SU-DHL-6 (cell line): ENCODE measurements around the gene GAMT.

Experiments
- H2AFZ ChIP-seq: fragments of 200-600 bp; sonication (generic); 2 replicates; pipeline ENCODE4 v1.6.1; 2014; ENCODE audit warnings: low read depth, mild to moderate bottlenecking, moderate library complexity, mixed read lengths, antibody characterized with exemption, low read length; ENCODE audit not compliant: severe bottlenecking
- H3F3A ChIP-seq: fragments of 200-600 bp; shearing (Covaris generic); 2 replicates; pipeline ENCODE4 v1.6.0; 2016; ENCODE audit warnings: antibody characterized with exemption, mild to moderate bottlenecking; ENCODE audit not compliant: insufficient read depth
- H3K27ac ChIP-seq: fragments of 200-600 bp; sonication (generic); 2 replicates; pipeline ENCODE4 v1.5.1; 2016; ENCODE audit warnings: low read depth, mild to moderate bottlenecking, low read length, moderate library complexity, mixed read lengths
- H3K27me3 ChIP-seq: fragments of 200-600 bp; sonication (generic), shearing (Covaris generic); 2 replicates; pipeline ENCODE4 v1.6.0; 2014; ENCODE audit warnings: mild to moderate bottlenecking, low read length
- H3K36me3 ChIP-seq: fragments of 200-600 bp; sonication (generic); 2 replicates; pipeline ENCODE4 v1.6.1; 2014; ENCODE audit warnings: mild to moderate bottlenecking, low read length, mixed read lengths
- H3K4me2 ChIP-seq: fragments of 300-600, 200-600 bp; shearing (Covaris generic), sonication (generic); 2 replicates; pipeline ENCODE4 v1.6.0; 2014; ENCODE audit warnings: low read length, low read depth, mild to moderate bottlenecking; ENCODE audit not compliant: poor library complexity, severe bottlenecking
- H3K4me3 ChIP-seq: fragments of 200-600 bp; sonication (generic); 2 replicates; pipeline ENCODE4 v1.5.1; 2014; ENCODE audit warnings: antibody characterized with exemption, low read length, mild to moderate bottlenecking, mixed read lengths; ENCODE audit not compliant: insufficient read depth, poor library complexity, severe bottlenecking
- H3K79me2 ChIP-seq: fragments of 200-600 bp; sonication (generic); 2 replicates; pipeline ENCODE4 v1.6.1; 2014; ENCODE audit warnings: mild to moderate bottlenecking, low read length, moderate library complexity; ENCODE audit not compliant: insufficient read depth
- H3K9ac ChIP-seq: fragments of 200-600 bp; sonication (generic); 2 replicates; pipeline ENCODE4 v1.7.0; 2014; ENCODE audit warnings: mild to moderate bottlenecking, low read length
- H3K9me2 ChIP-seq: fragments of 200-600 bp; sonication (generic); replicated peaks from 2 replicates; pipeline ENCODE4 v1.6.1; 2014; ENCODE audit warnings: low read length; ENCODE audit not compliant: insufficient read depth
- H3K9me3 ChIP-seq: fragments of 200-600 bp; sonication (generic); 2 replicates; pipeline ENCODE4 v1.6.1; 2014; ENCODE audit warnings: low read length, mixed read lengths; ENCODE audit not compliant: insufficient read depth
- H4K20me1 ChIP-seq: fragments of 200-600 bp; sonication (generic); 2 replicates; pipeline ENCODE4 v1.6.1; 2014; ENCODE audit warnings: low read depth, mild to moderate bottlenecking, antibody characterized with exemption, low read length, moderate library complexity, mixed read lengths
- EZH2phosphoT487 ChIP-seq: fragments of 200-600 bp; sonication (generic), shearing (Covaris generic); conservative IDR thresholded peaks from 2 replicates; pipeline ENCODE4 v1.6.1; 2018; ENCODE audit warnings: mild to moderate bottlenecking, antibody characterized with exemption, low read length, moderate library complexity, mixed read lengths
- TF ChIP-seq, protein P1 (sequence below): fragments of 200-600 bp; sonication (generic); IDR thresholded peaks from one replicate; pipeline ENCODE4 v1.5.1; 2017; ENCODE audit warnings: antibody characterized with exemption, mild to moderate bottlenecking, low read length, moderate library complexity; ENCODE audit not compliant: insufficient read depth, poor library complexity, severe bottlenecking

The GAMT gene

DNA sequence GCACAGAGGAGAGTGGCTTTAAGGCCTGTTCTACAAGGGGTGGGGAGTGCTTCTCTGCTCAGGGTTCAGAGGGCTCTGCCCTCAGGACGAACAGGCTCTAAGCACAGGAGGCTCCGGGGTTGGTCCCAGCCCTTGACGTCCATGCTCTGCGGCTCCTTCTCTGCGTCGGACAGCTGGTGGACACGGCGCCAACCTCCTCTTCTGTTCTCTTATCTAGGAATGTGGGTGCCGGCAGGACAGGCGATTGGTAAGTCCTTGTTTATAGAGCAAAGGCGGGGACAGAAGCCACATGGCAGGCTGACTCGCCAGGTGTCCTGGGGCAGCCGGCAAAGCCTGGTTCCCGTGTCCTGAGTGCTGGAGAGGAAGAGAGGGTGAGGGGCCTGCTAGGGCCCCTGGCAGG is 28.4 kb upstream of the GAMT start:
- H3K9me2 ChIP-seq: no peaks in the 10 kb centered on the region
- no peaks in the 10 kb centered on the region for H4K20me1 ChIP-seq
- H2AFZ ChIP-seq: no peak overlapping the region
- H3K4me3 ChIP-seq: no peak overlapping the region
- no peaks in the 10 kb centered on the region for H3K9me3 ChIP-seq
- peaks cover 13% of the 10 kb centered on the region for H3K79me2 ChIP-seq
- no peak overlapping the region for H3K27ac ChIP-seq
- no peaks in the 10 kb centered on the region; the same call in 1 of the 2 replicates for H3F3A ChIP-seq
- H3K36me3 ChIP-seq: peaks cover 8% of the 10 kb centered on the region; the same call in 1 of the 2 replicates
- H3K27me3 ChIP-seq: no peaks in the 10 kb centered on the region
- no peak overlapping the region for H3K9ac ChIP-seq
- TF ChIP-seq, protein P1, sequence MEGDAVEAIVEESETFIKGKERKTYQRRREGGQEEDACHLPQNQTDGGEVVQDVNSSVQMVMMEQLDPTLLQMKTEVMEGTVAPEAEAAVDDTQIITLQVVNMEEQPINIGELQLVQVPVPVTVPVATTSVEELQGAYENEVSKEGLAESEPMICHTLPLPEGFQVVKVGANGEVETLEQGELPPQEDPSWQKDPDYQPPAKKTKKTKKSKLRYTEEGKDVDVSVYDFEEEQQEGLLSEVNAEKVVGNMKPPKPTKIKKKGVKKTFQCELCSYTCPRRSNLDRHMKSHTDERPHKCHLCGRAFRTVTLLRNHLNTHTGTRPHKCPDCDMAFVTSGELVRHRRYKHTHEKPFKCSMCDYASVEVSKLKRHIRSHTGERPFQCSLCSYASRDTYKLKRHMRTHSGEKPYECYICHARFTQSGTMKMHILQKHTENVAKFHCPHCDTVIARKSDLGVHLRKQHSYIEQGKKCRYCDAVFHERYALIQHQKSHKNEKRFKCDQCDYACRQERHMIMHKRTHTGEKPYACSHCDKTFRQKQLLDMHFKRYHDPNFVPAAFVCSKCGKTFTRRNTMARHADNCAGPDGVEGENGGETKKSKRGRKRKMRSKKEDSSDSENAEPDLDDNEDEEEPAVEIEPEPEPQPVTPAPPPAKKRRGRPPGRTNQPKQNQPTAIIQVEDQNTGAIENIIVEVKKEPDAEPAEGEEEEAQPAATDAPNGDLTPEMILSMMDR: no peak
- TF ChIP-seq EZH2phosphoT487: no peak
- no peak overlapping the region for H3K4me2 ChIP-seq

DNA sequence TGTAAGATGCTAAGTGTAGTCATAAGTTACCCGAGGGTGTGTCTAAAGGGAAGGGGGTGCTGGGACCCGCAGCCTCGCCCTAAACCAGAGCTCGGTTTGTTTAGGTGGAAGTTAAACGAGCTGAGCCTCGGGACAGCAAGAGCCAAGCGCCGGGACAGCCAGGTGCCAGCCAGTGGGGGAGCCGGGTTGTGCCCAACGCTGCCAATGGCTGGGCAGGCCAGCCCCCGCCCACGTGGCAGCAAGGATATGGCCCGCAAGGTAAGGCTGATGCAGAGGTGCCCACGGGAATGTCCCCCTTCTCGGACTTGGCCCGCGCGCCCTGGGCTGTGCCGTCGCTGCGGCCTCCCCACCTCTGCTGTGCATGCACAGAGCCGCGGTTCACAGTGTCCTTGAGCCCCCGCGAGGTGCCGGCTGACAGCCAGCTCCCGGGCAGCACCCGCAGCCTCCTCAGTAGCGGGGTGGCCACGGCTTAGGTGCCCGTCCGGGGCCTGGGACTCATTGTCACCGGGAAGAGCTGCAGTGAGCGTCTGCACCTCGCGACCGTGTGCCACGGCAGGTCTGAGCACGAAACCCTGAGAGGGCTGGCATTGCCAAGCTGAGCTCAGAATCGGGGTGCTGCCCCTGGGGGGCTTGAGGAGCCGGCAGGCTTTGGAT is 27.5 kb upstream of the GAMT start:
- H3K4me2 ChIP-seq: no peak overlapping the region

DNA sequence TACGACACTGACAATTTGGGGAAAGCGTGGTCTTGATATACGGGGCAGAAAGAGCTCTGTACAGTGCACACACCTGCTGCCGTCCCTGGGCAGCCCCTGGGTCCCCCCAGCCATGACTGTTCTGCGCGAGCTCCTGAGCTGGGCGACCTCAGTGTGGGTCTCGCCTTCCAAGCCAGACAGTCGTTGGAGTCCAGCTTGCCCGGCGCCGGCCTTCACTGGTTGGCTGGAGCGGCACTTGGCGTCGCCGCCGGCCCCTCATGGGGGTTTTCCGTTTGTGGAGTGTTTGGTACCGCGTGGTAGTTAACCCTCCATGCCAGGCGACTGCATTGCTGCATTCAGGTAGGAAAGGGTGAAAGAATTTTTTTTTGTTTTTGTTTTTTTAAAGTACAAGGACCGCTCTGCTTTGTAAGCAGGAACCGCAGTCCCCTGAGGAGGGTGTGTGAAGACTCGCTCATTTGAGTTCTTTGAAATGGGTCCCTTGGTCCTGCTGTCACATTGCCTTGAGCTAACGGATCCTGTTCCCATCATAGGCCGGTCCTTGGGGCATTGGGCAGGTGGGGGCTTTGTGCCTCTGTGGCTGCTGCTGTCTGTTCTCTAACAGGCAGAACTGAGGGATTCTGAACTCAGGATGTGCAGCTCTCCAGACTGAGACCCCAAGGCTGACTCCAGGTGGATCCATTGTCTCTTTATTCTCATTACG is 26.0 kb upstream of the GAMT start:
- Histone ChIP-seq H2AFZ (no peak overlapping the region), H3K9me3 (no peaks in the 10 kb centered on the region), H3K4me2 (no peak overlapping the region), H3K79me2 (peaks cover 21% of the 10 kb centered on the region), H3K9me2 (no peaks in the 10 kb centered on the region), H3K27ac (no peak overlapping the region), H4K20me1 (no peaks in the 10 kb centered on the region), H3K4me3 (no peak overlapping the region), H3K36me3 (peaks cover 8% of the 10 kb centered on the region; the same call in 1 of the 2 replicates), H3F3A (no peaks in the 10 kb centered on the region; the same call in 1 of the 2 replicates), H3K27me3 (no peaks in the 10 kb centered on the region), H3K9ac (no peak overlapping the region)
- TF ChIP-seq EZH2phosphoT487: no peak
- TF ChIP-seq, protein P1: no peak

More for the DNA sequence above, 27.5 kb upstream of the GAMT start:
- H3K36me3 ChIP-seq: peaks cover 8% of the 10 kb centered on the region; the same call in 1 of the 2 replicates
- no peaks in the 10 kb centered on the region for H3K9me2 ChIP-seq
- no peaks in the 10 kb centered on the region; the same call in 1 of the 2 replicates for H3F3A ChIP-seq
- H3K27ac ChIP-seq: no peak overlapping the region
- no peaks in the 10 kb centered on the region for H3K27me3 ChIP-seq
- H3K79me2 ChIP-seq: peaks cover 14% of the 10 kb centered on the region
- TF ChIP-seq, protein P1: no peak
- no peak for TF ChIP-seq EZH2phosphoT487
- no peaks in the 10 kb centered on the region for H3K9me3 ChIP-seq
- no peak overlapping the region for H3K4me3 ChIP-seq
- no peak overlapping the region for H2AFZ ChIP-seq
- H3K9ac ChIP-seq: no peak overlapping the region
- no peaks in the 10 kb centered on the region for H4K20me1 ChIP-seq
